Measurements from ENCODE around the gene NRP1. TPM values are rescaled to one million over a fixed set of nuclear protein-coding genes. Genes with fewer than 3 reads are reported as not detected.

NRP1 gene
- polyA plus RNA-seq, 1 experiment: 218 TPM

GRCh38 chr10:33321516-33321915, 13.0 kb downstream of the NRP1 start:
- TF ChIP-seq CTCF (IDR thresholded peaks at IDR 0.05; ENCODE audit: low read depth, low read length): no peak
- Histone ChIP-seq H3K9me3 (ENCODE audit: control insufficient read depth, insufficient read depth, low read length) (peaks cover 5% of the 10 kb centered on the region; the same call in 1 of the 2 replicates), H3K27me3 (ENCODE audit: control insufficient read depth, insufficient read depth, low read length) (no peaks in the 10 kb centered on the region), H3K4me3 (ENCODE audit: low read depth, low read length) (no peak overlapping the region), H3K27ac (ENCODE audit: low read depth, low read length) (no peak overlapping the region)
- DNase-seq (ENCODE audit: low read depth, low spot score): no peak
- POLR2A ChIA-PET: no interaction called here
- CTCF ChIA-PET: no interaction called here

- H3K4me3 ChIP-seq (ENCODE audit: low read depth, low read length): no peak overlapping the region
- H3K27me3 ChIP-seq (ENCODE audit: control insufficient read depth, insufficient read depth, low read length): no peaks in the 10 kb centered on the region
- DNase-seq (ENCODE audit: low read depth, low spot score): no peak
- no peak for TF ChIP-seq CTCF (IDR thresholded peaks at IDR 0.05; ENCODE audit: low read depth, low read length)
- H3K9me3 ChIP-seq (ENCODE audit: control insufficient read depth, insufficient read depth, low read length): peaks cover 5% of the 10 kb centered on the region; the same call in 1 of the 2 replicates
- no peak overlapping the region for H3K27ac ChIP-seq (ENCODE audit: low read depth, low read length)
- CTCF ChIA-PET: no interaction called here
- POLR2A ChIA-PET: no interaction called here
Measured at GRCh38 chr10:33320288-33320687, 14.2 kb downstream of the NRP1 start.

GRCh38 chr10:33315891-33316290, 18.6 kb downstream of the NRP1 start:
- H3K27me3 ChIP-seq (ENCODE audit: control insufficient read depth, insufficient read depth, low read length): no peaks in the 10 kb centered on the region
- no peak for DNase-seq (ENCODE audit: low read depth, low spot score)
- H3K27ac ChIP-seq (ENCODE audit: low read depth, low read length): peak overlapping the region; percentile 76
- ChIA-PET POLR2A (no interaction called here), CTCF (interaction anchor here (2.0 kb wide), 1 partner anchor 123 kb away, joined by 6 read pairs; no protein-coding TSS in a partner anchor)
- H3K4me3 ChIP-seq (ENCODE audit: low read depth, low read length): no peak overlapping the region
- H3K9me3 ChIP-seq (ENCODE audit: control insufficient read depth, insufficient read depth, low read length): peaks cover 5% of the 10 kb centered on the region; the same call in 1 of the 2 replicates
- no peak for TF ChIP-seq CTCF (IDR thresholded peaks at IDR 0.05; ENCODE audit: low read depth, low read length)

- peak overlapping the region; percentile 34 for H3K27ac ChIP-seq (ENCODE audit: low read depth, low read length)
- no peak overlapping the region for H3K4me3 ChIP-seq (ENCODE audit: low read depth, low read length)
- TF ChIP-seq CTCF (IDR thresholded peaks at IDR 0.05; ENCODE audit: low read depth, low read length): no peak
- CTCF ChIA-PET: interaction anchor here (1.0 to 2.0 kb wide), 3 partner anchors 16 to 122 kb away, joined by 3 to 6 read pairs (median 4); no protein-coding TSS in a partner anchor
- no peaks in the 10 kb centered on the region for H3K27me3 ChIP-seq (ENCODE audit: control insufficient read depth, insufficient read depth, low read length)
- peaks cover 5% of the 10 kb centered on the region; the same call in 1 of the 2 replicates for H3K9me3 ChIP-seq (ENCODE audit: control insufficient read depth, insufficient read depth, low read length)
- POLR2A ChIA-PET: no interaction called here
- DNase-seq (ENCODE audit: low read depth, low spot score): no peak
Measured at GRCh38 chr10:33314811-33315561, 19.5 kb downstream of the NRP1 start.

GRCh38 chr10:33311640-33312039, 22.8 kb downstream of the NRP1 start:
- DNase-seq (ENCODE audit: low read depth, low spot score): no peak
- ChIA-PET POLR2A (no interaction called here), CTCF (interaction anchor here (1.1 to 1.8 kb wide), 2 partner anchors 12 to 118 kb away, joined by 5 to 10 read pairs; no protein-coding TSS in a partner anchor)
- no peaks in the 10 kb centered on the region for H3K9me3 ChIP-seq (ENCODE audit: control insufficient read depth, insufficient read depth, low read length)
- H3K4me3 ChIP-seq (ENCODE audit: low read depth, low read length): no peak overlapping the region
- no peaks in the 10 kb centered on the region for H3K27me3 ChIP-seq (ENCODE audit: control insufficient read depth, insufficient read depth, low read length)
- no peak overlapping the region for H3K27ac ChIP-seq (ENCODE audit: low read depth, low read length)
- TF ChIP-seq CTCF (IDR thresholded peaks at IDR 0.05; ENCODE audit: low read depth, low read length): no peak

Data from AG04450 (cell line).